Measurements from ENCODE around the gene ATG2B. TPM values are rescaled to one million over a fixed set of nuclear protein-coding genes. Genes with fewer than 3 reads are reported as not detected.

Gene ATG2B
- total RNA-seq, 1 donor from 2014 or later = 21.4 TPM

GRCh38 chr14:96270565-96271420 is 92.3 kb downstream of the ATG2B start:
- H3K27ac ChIP-seq (ENCODE audit: low read depth, low read length) = no peak overlapping the region
- peaks cover 0 to 2% (median 0%) of the 10 kb centered on the region in 3 donors for H3K27me3 ChIP-seq (ENCODE audit: control insufficient read depth in 3 of 3, insufficient read depth in 3 of 3, low read length in 3 of 3)
- no peak overlapping the region for H3K4me3 ChIP-seq (ENCODE audit: low read length in 3 of 3)
- H3K4me1 ChIP-seq (ENCODE audit: control insufficient read depth in 3 of 3, insufficient read depth in 3 of 3, low read length in 3 of 3) = peaks cover 0 to 2% (median 2%) of the 10 kb centered on the region in 3 donors
- peaks cover 0 to 3% (median 0%) of the 10 kb centered on the region in 3 donors for H3K9me3 ChIP-seq (ENCODE audit: control insufficient read depth in 3 of 3, low read length in 3 of 3)
- no peaks in the 10 kb centered on the region for H3K36me3 ChIP-seq (ENCODE audit: control insufficient read depth in 3 of 3, insufficient read depth in 3 of 3, low read length in 3 of 3)
- H3K9ac ChIP-seq (ENCODE audit: low read depth in 1 of 3, low read length in 3 of 3) = no peak overlapping the region

DNA sequence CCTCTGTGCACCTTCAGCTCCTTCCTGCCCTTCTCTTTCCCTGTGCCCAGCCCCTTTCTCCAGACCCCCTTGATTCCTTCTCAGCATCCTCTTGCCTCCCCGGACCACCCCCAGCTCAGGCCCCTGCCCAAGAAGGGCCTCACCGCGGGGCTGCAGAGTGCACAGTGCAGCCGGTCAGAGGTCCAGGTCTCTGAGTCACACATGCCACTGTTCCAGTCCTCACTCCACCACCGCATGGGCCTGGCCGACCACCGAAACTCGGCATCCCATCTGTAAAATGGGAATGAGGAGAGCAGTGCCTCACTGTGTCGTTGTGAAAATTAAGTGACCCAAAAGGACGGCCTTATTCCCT is 93.8 kb downstream of the ATG2B start:
- Histone ChIP-seq H3K27ac (ENCODE audit: low read depth, low read length) (no peak overlapping the region), H3K9ac (ENCODE audit: low read depth in 1 of 3, low read length in 3 of 3) (no peak overlapping the region), H3K36me3 (ENCODE audit: control insufficient read depth in 3 of 3, insufficient read depth in 3 of 3, low read length in 3 of 3) (no peaks in the 10 kb centered on the region)

GRCh38 chr14:96268431-96269358 is 94.4 kb downstream of the ATG2B start:
- Histone ChIP-seq H3K27me3 (ENCODE audit: control insufficient read depth in 3 of 3, insufficient read depth in 3 of 3, low read length in 3 of 3) (peaks cover 0 to 2% (median 0%) of the 10 kb centered on the region in 3 donors), H3K4me1 (ENCODE audit: control insufficient read depth in 3 of 3, insufficient read depth in 3 of 3, low read length in 3 of 3) (peaks cover 0 to 2% (median 2%) of the 10 kb centered on the region in 3 donors), H3K9me3 (ENCODE audit: control insufficient read depth in 3 of 3, low read length in 3 of 3) (peaks cover 0 to 3% (median 0%) of the 10 kb centered on the region in 3 donors), H3K9ac (ENCODE audit: low read depth in 1 of 3, low read length in 3 of 3) (no peak overlapping the region), H3K4me3 (ENCODE audit: low read length in 3 of 3) (no peak overlapping the region), H3K27ac (ENCODE audit: low read depth, low read length) (no peak overlapping the region), H3K36me3 (ENCODE audit: control insufficient read depth in 3 of 3, insufficient read depth in 3 of 3, low read length in 3 of 3) (no peaks in the 10 kb centered on the region)

More for the DNA sequence above, 93.8 kb downstream of the ATG2B start:
- Histone ChIP-seq H3K27me3 (ENCODE audit: control insufficient read depth in 3 of 3, insufficient read depth in 3 of 3, low read length in 3 of 3) (peaks cover 0 to 2% (median 0%) of the 10 kb centered on the region in 3 donors), H3K9me3 (ENCODE audit: control insufficient read depth in 3 of 3, low read length in 3 of 3) (peaks cover 0 to 3% (median 0%) of the 10 kb centered on the region in 3 donors), H3K4me3 (ENCODE audit: low read length in 3 of 3) (no peak overlapping the region), H3K4me1 (ENCODE audit: control insufficient read depth in 3 of 3, insufficient read depth in 3 of 3, low read length in 3 of 3) (peaks cover 0 to 2% (median 2%) of the 10 kb centered on the region in 3 donors)

- peaks cover 0 to 5% (median 2%) of the 10 kb centered on the region in 3 donors for H3K4me1 ChIP-seq (ENCODE audit: control insufficient read depth in 3 of 3, insufficient read depth in 3 of 3, low read length in 3 of 3)
- H3K27ac ChIP-seq (ENCODE audit: low read depth, low read length) = no peak overlapping the region
- H3K9ac ChIP-seq (ENCODE audit: low read depth in 1 of 3, low read length in 3 of 3) = no peak overlapping the region
- H3K4me3 ChIP-seq (ENCODE audit: low read length in 3 of 3) = no peak overlapping the region
- H3K9me3 ChIP-seq (ENCODE audit: control insufficient read depth in 3 of 3, low read length in 3 of 3) = peaks cover 0 to 3% (median 0%) of the 10 kb centered on the region in 3 donors
- peaks cover 0 to 2% (median 0%) of the 10 kb centered on the region in 3 donors for H3K27me3 ChIP-seq (ENCODE audit: control insufficient read depth in 3 of 3, insufficient read depth in 3 of 3, low read length in 3 of 3)
- H3K36me3 ChIP-seq (ENCODE audit: control insufficient read depth in 3 of 3, insufficient read depth in 3 of 3, low read length in 3 of 3) = no peaks in the 10 kb centered on the region
These were observed 95.2 kb downstream of the ATG2B start for GRCh38 chr14:96267916-96268315.

GRCh38 chr14:96267336-96267735 is 95.8 kb downstream of the ATG2B start:
- H3K9me3 ChIP-seq (ENCODE audit: control insufficient read depth in 3 of 3, low read length in 3 of 3) = no peaks in the 10 kb centered on the region
- no peak overlapping the region for H3K27ac ChIP-seq (ENCODE audit: low read depth, low read length)
- peaks cover 0 to 5% (median 2%) of the 10 kb centered on the region in 3 donors for H3K4me1 ChIP-seq (ENCODE audit: control insufficient read depth in 3 of 3, insufficient read depth in 3 of 3, low read length in 3 of 3)
- peaks cover 0 to 2% (median 0%) of the 10 kb centered on the region in 3 donors for H3K27me3 ChIP-seq (ENCODE audit: control insufficient read depth in 3 of 3, insufficient read depth in 3 of 3, low read length in 3 of 3)
- H3K9ac ChIP-seq (ENCODE audit: low read depth in 1 of 3, low read length in 3 of 3) = no peak overlapping the region
- no peak overlapping the region for H3K4me3 ChIP-seq (ENCODE audit: low read length in 3 of 3)
- H3K36me3 ChIP-seq (ENCODE audit: control insufficient read depth in 3 of 3, insufficient read depth in 3 of 3, low read length in 3 of 3) = no peaks in the 10 kb centered on the region

- Histone ChIP-seq H3K27me3 (ENCODE audit: control insufficient read depth in 3 of 3, insufficient read depth in 3 of 3, low read length in 3 of 3) (peaks cover 0 to 8% (median 5%) of the 10 kb centered on the region in 3 donors), H3K9me3 (ENCODE audit: control insufficient read depth in 3 of 3, low read length in 3 of 3) (peaks cover 0 to 2% (median 0%) of the 10 kb centered on the region in 3 donors), H3K4me3 (ENCODE audit: low read length in 3 of 3) (no peak overlapping the region), H3K4me1 (ENCODE audit: control insufficient read depth in 3 of 3, insufficient read depth in 3 of 3, low read length in 3 of 3) (peaks cover 0 to 5% (median under 1%) of the 10 kb centered on the region in 3 donors), H3K36me3 (ENCODE audit: control insufficient read depth in 3 of 3, insufficient read depth in 3 of 3, low read length in 3 of 3) (no peaks in the 10 kb centered on the region), H3K27ac (ENCODE audit: low read depth, low read length) (no peak overlapping the region), H3K9ac (ENCODE audit: low read depth in 1 of 3, low read length in 3 of 3) (no peak overlapping the region)
These were observed 97.6 kb downstream of the ATG2B start for GRCh38 chr14:96265383-96266095.

GRCh38 chr14:96264853-96265252 is 98.3 kb downstream of the ATG2B start:
- Histone ChIP-seq H3K4me3 (ENCODE audit: low read length in 3 of 3) (no peak overlapping the region), H3K27ac (ENCODE audit: low read depth, low read length) (no peak overlapping the region), H3K36me3 (ENCODE audit: control insufficient read depth in 3 of 3, insufficient read depth in 3 of 3, low read length in 3 of 3) (no peaks in the 10 kb centered on the region), H3K4me1 (ENCODE audit: control insufficient read depth in 3 of 3, insufficient read depth in 3 of 3, low read length in 3 of 3) (peaks cover 0 to 2% (median 0%) of the 10 kb centered on the region in 3 donors), H3K27me3 (ENCODE audit: control insufficient read depth in 3 of 3, insufficient read depth in 3 of 3, low read length in 3 of 3) (peaks cover 0 to 8% (median 5%) of the 10 kb centered on the region in 3 donors), H3K9ac (ENCODE audit: low read depth in 1 of 3, low read length in 3 of 3) (no peak overlapping the region), H3K9me3 (ENCODE audit: control insufficient read depth in 3 of 3, low read length in 3 of 3) (peaks cover 0 to 2% (median 0%) of the 10 kb centered on the region in 3 donors)

GRCh38 chr14:96264200-96264553 is 99.0 kb downstream of the ATG2B start:
- Histone ChIP-seq H3K36me3 (ENCODE audit: control insufficient read depth in 3 of 3, insufficient read depth in 3 of 3, low read length in 3 of 3) (no peaks in the 10 kb centered on the region), H3K4me1 (ENCODE audit: control insufficient read depth in 3 of 3, insufficient read depth in 3 of 3, low read length in 3 of 3) (peaks cover 0 to 2% (median 0%) of the 10 kb centered on the region in 3 donors), H3K27ac (ENCODE audit: low read depth, low read length) (no peak overlapping the region), H3K9me3 (ENCODE audit: control insufficient read depth in 3 of 3, low read length in 3 of 3) (peaks cover 0 to 2% (median 0%) of the 10 kb centered on the region in 3 donors), H3K27me3 (ENCODE audit: control insufficient read depth in 3 of 3, insufficient read depth in 3 of 3, low read length in 3 of 3) (peaks cover 0 to 8% (median 5%) of the 10 kb centered on the region in 3 donors), H3K4me3 (ENCODE audit: low read length in 3 of 3) (no peak overlapping the region), H3K9ac (ENCODE audit: low read depth in 1 of 3, low read length in 3 of 3) (no peak overlapping the region)
